Uterus (tissue), 4 donors: ENCODE results near the gene CDH4. TPM values are rescaled to one million over a fixed set of nuclear protein-coding genes. Genes with fewer than 3 reads are reported as not detected.

Experiments used
- DNase-seq, 2 donors: peaks; one replicate each; pipeline ENCODE4 v3.0.0-alpha.2; 2019 to 2020
- H3K27ac ChIP-seq, 2 donors: fragments of 200-600 bp; sonication (generic); 1 replicate in 1 of 2; 2 replicates in 1 of 2; pipeline ENCODE4 v1.5.1; 2016 to 2018
- H3K27me3 ChIP-seq, 2 donors: fragments of 200-600 bp; sonication (generic); one replicate each; pipeline ENCODE4 v1.5.1; 2018 to 2019; ENCODE audit warnings: control low read depth in 1 of 2
- H3K36me3 ChIP-seq, 2 donors: fragments of 200-600 bp; sonication (generic); one replicate each; pipeline ENCODE4 v1.5.1; 2019; ENCODE audit warnings: control low read depth in 1 of 2
- H3K4me1 ChIP-seq, 2 donors: fragments of 200-600 bp; sonication (generic); one replicate each; pipeline ENCODE4 v1.5.1; 2018 to 2019; ENCODE audit warnings: control low read depth in 1 of 2
- H3K4me3 ChIP-seq, 2 donors: fragments of 200-600 bp; sonication (generic); 1 replicate in 1 of 2; 2 replicates in 1 of 2; pipeline ENCODE4 v1.5.1; 2018 to 2019; ENCODE audit warnings: mild to moderate bottlenecking in 1 of 2
- H3K9me3 ChIP-seq, 2 donors: fragments of 200-600 bp; sonication (generic); one replicate each; pipeline ENCODE4 v1.5.1; 2019; ENCODE audit warnings: control low read depth in 1 of 2
- CTCF ChIP-seq, 4 experiments: fragments of 200-600 bp in 2 of 4; fragments of 450-650 bp in 2 of 4; sonication (generic) in 2 of 4; IDR thresholded peaks; one replicate each; pipeline ENCODE4 v1.5.1; 2016 to 2019; ENCODE audit warnings: antibody characterized with exemption in 4 of 4, mild to moderate bottlenecking in 2 of 4, moderate library complexity in 1 of 4
- POLR2A ChIP-seq, 2 donors: fragments of 450-650 bp; IDR thresholded peaks; one replicate each; pipeline ENCODE4 v1.6.1; 2016; ENCODE audit warnings: antibody characterized with exemption in 2 of 2, mild to moderate bottlenecking in 1 of 2, moderate library complexity in 1 of 2
- intact Hi-C: fragments of 100-400 bp; cut with DNase I; formaldehyde crosslinking; loops from one replicate; pipeline ENCODE4 v1.15.1; 2023; ENCODE audit warnings: low total_unique reads
- total RNA-seq, 4 donors: library from RNA; depleted of rRNA in 3 of 4; stranded (reverse); fragments of >200 nt in 3 of 4; gene quantifications; one replicate each; pipeline versions ENCODE4 v1.1.0 to v1.2.4, GENCODE V29; 2014 to 2023
- donor health status: DM: yes; HTN: yes; CAD: no.

CDH4 gene
- total RNA-seq, 4 donors from 2014 or later = under 0.01 to 0.55 TPM; not detected in 2

DNA sequence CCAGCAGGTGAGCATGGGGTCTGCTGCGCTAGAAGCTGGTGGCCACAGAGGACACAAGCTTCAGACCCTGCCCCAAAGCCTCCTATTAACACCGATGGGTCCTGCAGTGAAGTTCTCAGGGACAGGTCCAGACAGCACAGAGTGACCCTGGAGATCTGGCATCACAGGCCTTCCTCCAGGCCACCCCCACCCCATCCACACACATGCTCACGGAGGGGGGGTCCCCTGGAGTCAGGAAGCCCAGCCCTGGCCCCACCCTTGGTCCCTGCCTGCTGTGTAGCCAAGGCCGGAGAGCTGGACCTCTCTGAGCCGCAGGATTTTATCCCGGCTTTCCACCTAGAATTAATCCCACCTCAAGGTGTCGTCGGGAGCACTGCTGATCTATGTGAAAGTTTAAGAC is 646.3 kb downstream of the CDH4 start:
- TF ChIP-seq CTCF (IDR thresholded peaks at IDR 0.05) = no peak
- TF ChIP-seq POLR2A (IDR thresholded peaks at IDR 0.05) = no peak
- intact Hi-C loops = no loop called here
- no peak overlapping the region for H3K27ac ChIP-seq
- H3K4me1 ChIP-seq = no peaks in the 10 kb centered on the region
- no peaks in the 10 kb centered on the region for H3K36me3 ChIP-seq
- DNase-seq = no peak
- no peaks in the 10 kb centered on the region for H3K9me3 ChIP-seq
- H3K27me3 ChIP-seq = no peaks in the 10 kb centered on the region
- no peak overlapping the region for H3K4me3 ChIP-seq

GRCh38 chr20:61900011-61900944 is 648.2 kb downstream of the CDH4 start:
- H3K4me3 ChIP-seq = no peak overlapping the region
- intact Hi-C loops = no loop called here
- H3K27ac ChIP-seq = no peak overlapping the region
- no peaks in the 10 kb centered on the region for H3K27me3 ChIP-seq
- no peak for DNase-seq
- no peak for TF ChIP-seq POLR2A (IDR thresholded peaks at IDR 0.05)
- TF ChIP-seq CTCF (IDR thresholded peaks at IDR 0.05) = no peak
- H3K36me3 ChIP-seq = no peaks in the 10 kb centered on the region
- no peaks in the 10 kb centered on the region for H3K9me3 ChIP-seq
- no peaks in the 10 kb centered on the region for H3K4me1 ChIP-seq

DNA sequence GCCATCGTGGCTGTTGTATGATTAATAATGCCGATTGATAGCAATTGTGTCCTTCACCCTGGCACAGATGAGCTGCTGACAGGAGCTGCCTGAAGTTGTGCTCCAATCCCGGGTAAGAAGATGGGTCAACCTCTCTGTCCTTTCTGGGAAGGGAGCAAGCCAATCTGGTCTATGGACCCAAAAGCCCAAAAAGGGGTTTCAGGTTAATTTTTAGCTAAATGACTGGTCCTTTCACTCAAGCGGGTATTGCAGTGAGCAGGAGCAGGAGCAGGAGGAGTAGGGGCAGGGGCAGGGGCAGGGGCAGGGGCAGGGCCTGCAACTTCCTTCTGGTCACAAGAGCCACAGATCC is 648.9 kb downstream of the CDH4 start:
- no peaks in the 10 kb centered on the region for H3K4me1 ChIP-seq
- no peaks in the 10 kb centered on the region for H3K27me3 ChIP-seq
- H3K27ac ChIP-seq = no peak overlapping the region
- DNase-seq = no peak
- no peak for TF ChIP-seq CTCF (IDR thresholded peaks at IDR 0.05)
- TF ChIP-seq POLR2A (IDR thresholded peaks at IDR 0.05) = no peak
- intact Hi-C loops = no loop called here
- H3K9me3 ChIP-seq = no peaks in the 10 kb centered on the region
- no peak overlapping the region for H3K4me3 ChIP-seq
- H3K36me3 ChIP-seq = no peaks in the 10 kb centered on the region

- intact Hi-C loops = no loop called here
- no peak overlapping the region for H3K27ac ChIP-seq
- H3K27me3 ChIP-seq = no peaks in the 10 kb centered on the region
Measured at GRCh38 chr20:61901392-61902220, 649.5 kb downstream of the CDH4 start.

More at GRCh38 chr20:61901392-61902220, 649.5 kb downstream of the CDH4 start:
- Histone ChIP-seq H3K4me1 (no peaks in the 10 kb centered on the region), H3K4me3 (no peak overlapping the region), H3K36me3 (no peaks in the 10 kb centered on the region), H3K9me3 (no peaks in the 10 kb centered on the region)
- DNase-seq = no peak
- TF ChIP-seq CTCF (IDR thresholded peaks at IDR 0.05) (no peak), POLR2A (IDR thresholded peaks at IDR 0.05) (no peak)
